OCI-LY3 (cell line): Measurements from ENCODE around the gene QRICH2.

Source experiments
- CTCF ChIP-seq: fragments of 200-600, 300-600 bp; sonication (generic); IDR thresholded peaks from 2 replicates; pipeline ENCODE4 v1.5.1; 2014; ENCODE audit warnings: antibody characterized with exemption, low read length, low read depth
- EZH2phosphoT487 ChIP-seq: fragments of 200-600 bp; shearing (Covaris generic); IDR thresholded peaks from 2 replicates; pipeline ENCODE4 v1.6.1; 2018; ENCODE audit warnings: antibody characterized with exemption, mixed run types, low read depth

DNA sequence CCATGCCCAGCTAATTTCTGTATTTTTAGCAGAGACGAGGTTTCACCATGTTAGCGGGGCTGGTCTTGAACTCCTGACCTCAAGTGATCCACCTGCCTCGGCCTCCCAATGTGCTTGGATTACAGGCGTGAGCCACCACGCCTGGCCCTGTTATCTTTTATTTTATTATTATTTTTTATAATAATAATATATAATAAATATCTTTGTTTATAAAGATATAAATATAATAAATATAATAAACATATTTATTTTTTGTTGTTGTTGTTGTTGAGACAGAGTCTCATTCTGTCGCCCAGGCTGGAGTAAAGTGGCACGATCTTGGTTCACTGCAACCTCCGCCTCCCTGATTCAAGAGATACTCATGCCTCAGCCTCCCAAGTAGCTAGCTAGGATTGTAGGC, 60.8 kb downstream of the QRICH2 start:
- TF ChIP-seq CTCF (no peak), EZH2phosphoT487 (no peak)
